Heart left ventricle (tissue), 16 donors: ENCODE results near the gene CARD10. TPM values are rescaled to one million over a fixed set of nuclear protein-coding genes. Genes with fewer than 3 reads are reported as not detected.

Source experiments
- ATAC-seq, 4 donors: fragments of 200-7000 bp; cut with Tn5 transposase; one replicate each; pipeline ENCODE4 v1.9.1; 2020 to 2022; ENCODE audit warnings: moderate library complexity in 4 of 4, mild to moderate bottlenecking in 3 of 4, moderate number of reproducible peaks in 1 of 4
- DNase-seq, 5 donors: peaks; one replicate each; pipeline ENCODE4 v3.0.0-alpha.2; 2020
- H3K27ac ChIP-seq, 12 donors: fragments of 200-600 bp; sonication (generic) in 4 of 12; one replicate each; pipeline versions ENCODE4 v1.5.0 to v1.8.0; 2016 to 2022; ENCODE audit warnings: mild to moderate bottlenecking in 2 of 12
- H3K27me3 ChIP-seq, 9 donors: fragments of 200-600 bp; sonication (generic) in 2 of 9; one replicate each; pipeline versions ENCODE4 v1.5.1 to v1.8.0; 2016 to 2022; ENCODE audit warnings: mild to moderate bottlenecking in 3 of 9
- H3K36me3 ChIP-seq, 9 donors: fragments of 200-600 bp; sonication (generic) in 2 of 9; one replicate each; pipeline versions ENCODE4 v1.5.0 to v1.8.0; 2018 to 2022; ENCODE audit warnings: mild to moderate bottlenecking in 2 of 9
- H3K4me1 ChIP-seq, 12 donors: fragments of 200-600 bp; sonication (generic) in 4 of 12; one replicate each; pipeline versions ENCODE4 v1.5.0 to v1.8.0; 2016 to 2022; ENCODE audit warnings: mild to moderate bottlenecking in 3 of 12
- H3K4me3 ChIP-seq, 12 donors: fragments of 200-600 bp; sonication (generic) in 4 of 12; one replicate each; pipeline versions ENCODE4 v1.5.0 to v1.8.0; 2017 to 2022; ENCODE audit warnings: mild to moderate bottlenecking in 9 of 12, moderate library complexity in 4 of 12
- H3K9me3 ChIP-seq, 12 donors: fragments of 200-600 bp; sonication (generic) in 4 of 12; one replicate each; pipeline versions ENCODE4 v1.5.0 to v1.8.0; 2016 to 2022; ENCODE audit warnings: mild to moderate bottlenecking in 1 of 12
- CTCF ChIP-seq, 12 donors: fragments of 200-600 bp; sonication (generic) in 4 of 12; IDR thresholded peaks; one replicate each; pipeline versions ENCODE4 v1.5.0 to v1.8.0; 2018 to 2022; ENCODE audit warnings: antibody characterized with exemption in 12 of 12, mild to moderate bottlenecking in 5 of 12
- POLR2A ChIP-seq, 2 donors: fragments of 450-650 bp; IDR thresholded peaks; one replicate each; pipeline ENCODE4 v1.6.1; 2017; ENCODE audit warnings: antibody characterized with exemption in 2 of 2, mild to moderate bottlenecking in 2 of 2, moderate library complexity in 2 of 2
- WGBS, 4 donors: extraction: QIAGEN DNeasy Blood & Tissue Kit in 2 of 4; methylation state at CpG; one replicate each; pipeline versions ENCODE4 v1.1.5 to v1.1.7; 2013 to 2018; 5-methylcytosine and 5-hydroxymethylcytosine counted together
- intact Hi-C, 10 donors: fragments of 100-400 bp; cut with DNase I; formaldehyde crosslinking; loops; one replicate each; pipeline versions ENCODE4 v1.11.1 to v1.14.2; 2022
- polyA plus RNA-seq, 2 donors: library from polyadenylated mRNA; stranded (reverse); fragments of 200-250 nt; gene quantifications; one replicate each; pipeline ENCODE4 v1.2.3, GENCODE V29; 2013
- total RNA-seq, 9 donors: library from RNA; depleted of rRNA in 2 of 9; stranded (reverse); fragments of >200 nt in 2 of 9; fragmentation: NEBNext Ultra II Directional in 3 of 9; extraction: Animal tissue kit (Norgen Biotek cat#: 25700) in 3 of 9; gene quantifications; one replicate each; pipeline versions ENCODE4 v1.1.0 to v1.2.4, GENCODE V29; 2016 to 2023
- donor health status: ischemic (EF 13 %, LVEDD 7.1; RV severe dilation, severe dysfunction).
- donor health status: healthy with polysubstance abuse.
- donor health status: DM: no; HTN: yes; CAD: no.
- donor health status: DM: no; HTN: no; CAD: no.
- donor health status: ischemic (EF 25% LVEDD 6.9; RV normal size, moderate dysfunction).
- donor health status: ischemic (EF 25% LVEDD 5.7; RV mildly dilated, moderate dysfunction).
- donor health status: healthy.
- donor health status: DM: yes; HTN: yes; CAD: no.
- donor health status: ischemic (EF 35%, LVEDD 5.7; RV mildly dilated, moderate dysfunction).
- donor health status: nonischemic (EF 11% LVEDD 7.7; RV severe dilation, severe dysfunction).
- donor health status: DM: yes; HTN: yes; CAD: no.
- donor health status: PGD.
- donor health status: ischemic (EF 29% LVEDD 5.4; RV normal size, mild dysfunction).
- donor health status: nonischemic (EF 23%, LVEDD 6.1; RV moderate dilation, normal function).

The CARD10 gene
- total and polyA plus RNA-seq, 11 donors: 5.2 to 13.9 (median 8.1) TPM

DNA sequence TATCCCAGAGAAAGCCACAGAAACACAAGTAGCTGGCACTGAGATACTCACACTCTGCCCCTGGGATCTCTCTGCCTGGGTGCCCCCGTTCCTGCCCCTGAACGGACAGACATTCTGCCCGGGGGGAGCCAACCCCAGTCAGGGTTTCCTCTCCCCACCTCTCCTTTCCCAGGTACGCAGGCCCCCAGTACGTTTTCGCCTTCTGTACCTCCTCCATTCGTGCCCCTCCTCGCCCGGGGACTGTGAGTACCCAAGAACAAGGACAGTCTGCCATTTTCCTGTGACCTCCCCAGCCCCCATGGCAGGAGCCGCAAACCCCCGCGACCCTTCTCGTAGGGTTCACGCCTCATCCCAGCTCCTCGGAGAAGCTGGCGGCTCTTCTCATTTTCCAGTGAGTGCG, 62.9 kb downstream of the CARD10 start:
- H3K27ac ChIP-seq: no peak overlapping the region
- no peaks in the 10 kb centered on the region for H3K4me1 ChIP-seq
- H3K9me3 ChIP-seq: peaks cover 0 to 4% (median 0%) of the 10 kb centered on the region in 12 donors
- intact Hi-C loops: loop anchor here in 9 of 10 donors (1.0 to 5.0 kb wide), 6 partner anchors 139 to 192 kb away; no protein-coding TSS in a partner anchor
- H3K27me3 ChIP-seq: peaks cover 0 to 58% (median 9%) of the 10 kb centered on the region in 9 donors
- H3K36me3 ChIP-seq: no peaks in the 10 kb centered on the region
- ATAC-seq (no peak), DNase-seq (no peak)
- no peak overlapping the region for H3K4me3 ChIP-seq
- no peak for TF ChIP-seq CTCF (IDR thresholded peaks at IDR 0.05)
- WGBS, 4 donors: 71 to 76% (median 73%) methylated on average over 17 of the region's 17 CpGs

DNA sequence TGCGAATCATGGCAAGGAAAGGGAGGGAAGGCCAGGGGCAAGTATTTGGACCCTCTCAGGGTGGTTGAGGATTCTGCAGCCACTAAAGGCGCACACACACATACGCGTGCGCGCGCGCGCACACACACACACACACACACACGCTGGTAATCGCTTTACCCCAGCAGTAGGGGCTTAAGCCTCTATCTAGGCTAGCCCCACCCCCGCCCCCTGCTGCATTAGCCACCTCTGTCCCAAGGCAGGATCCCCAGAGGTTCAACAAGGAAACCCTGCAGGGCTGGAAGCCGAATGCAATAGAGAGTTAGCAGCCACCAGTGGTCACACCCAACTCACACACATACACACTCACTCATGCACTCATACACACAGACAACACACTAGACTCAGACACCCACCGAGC, 63.3 kb downstream of the CARD10 start:
- H3K9me3 ChIP-seq: peaks cover 0 to 9% (median 0%) of the 10 kb centered on the region in 12 donors
- no peak overlapping the region for H3K4me3 ChIP-seq
- WGBS, 4 donors: 66 to 86% (median 70%) methylated on average over 11 to 14 of the region's 14 CpGs
- DNase-seq (no peak), ATAC-seq (peak in 1 of 4 donors; percentile 21)
- no peak overlapping the region for H3K27ac ChIP-seq
- peaks cover 0 to 59% (median 10%) of the 10 kb centered on the region in 9 donors for H3K27me3 ChIP-seq
- intact Hi-C loops: loop anchor here in 9 of 10 donors (1.0 to 5.0 kb wide), 6 partner anchors 139 to 191 kb away; no protein-coding TSS in a partner anchor
- no peaks in the 10 kb centered on the region for H3K4me1 ChIP-seq
- H3K36me3 ChIP-seq: no peaks in the 10 kb centered on the region
- TF ChIP-seq CTCF (IDR thresholded peaks at IDR 0.05) (no peak), POLR2A (IDR thresholded peaks at IDR 0.05) (no peak)

DNA sequence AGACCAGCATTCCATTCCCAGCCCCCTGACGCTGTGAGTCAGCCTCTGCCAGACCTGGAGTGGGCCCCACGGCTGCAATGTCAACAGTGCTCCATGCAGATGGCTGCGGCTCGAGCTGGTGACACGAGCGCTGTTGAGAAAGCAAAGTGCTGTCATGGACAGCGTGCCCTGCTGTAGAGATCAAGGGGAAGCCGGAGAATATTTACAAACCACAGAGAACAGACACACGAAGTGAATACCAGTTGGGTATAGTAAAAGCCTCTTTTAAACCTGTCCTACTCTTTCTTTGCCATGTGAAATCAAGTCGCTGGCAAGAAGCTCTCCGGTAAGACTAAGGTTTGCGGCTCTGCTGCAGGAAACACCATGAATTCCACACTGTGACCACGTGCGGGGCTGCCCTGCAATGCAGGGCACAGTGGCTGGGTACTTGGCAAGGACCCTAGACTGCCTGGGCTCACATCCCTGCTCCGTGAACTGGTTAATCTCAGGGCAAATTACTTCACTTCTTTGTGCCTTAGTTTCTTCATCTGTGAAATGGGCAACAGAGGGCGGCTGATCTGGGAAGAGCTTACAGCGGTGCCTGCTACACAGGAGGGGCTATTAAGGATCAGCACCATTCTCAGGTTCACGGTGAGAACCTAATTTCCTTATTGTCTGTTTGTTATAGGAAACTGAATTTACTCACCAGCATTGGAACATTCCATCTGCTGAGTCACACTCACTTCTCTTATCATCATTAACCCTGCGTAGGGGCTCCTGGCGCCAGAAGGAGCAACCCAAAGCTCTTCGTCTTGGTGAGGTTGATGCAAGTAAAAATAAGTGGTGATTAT, 64.1 kb downstream of the CARD10 start:
- Histone ChIP-seq H3K27me3 (peaks cover 0 to 63% (median 10%) of the 10 kb centered on the region in 9 donors), H3K9me3 (peaks cover 0 to 11% (median 0%) of the 10 kb centered on the region in 12 donors), H3K36me3 (no peaks in the 10 kb centered on the region), H3K4me1 (no peaks in the 10 kb centered on the region), H3K4me3 (no peak overlapping the region), H3K27ac (no peak overlapping the region)
- WGBS, 4 donors: 42 to 49% (median 43%) methylated on average over 21 of the region's 21 CpGs
- intact Hi-C loops: loop anchor here in 3 of 10 donors (5.0 kb wide), 2 partner anchors 138 to 188 kb away; no protein-coding TSS in a partner anchor
- ATAC-seq (peak in 1 of 4 donors; percentile 28), DNase-seq (no peak)
- TF ChIP-seq CTCF (IDR thresholded peaks at IDR 0.05) (no peak), POLR2A (IDR thresholded peaks at IDR 0.05) (no peak)

DNA sequence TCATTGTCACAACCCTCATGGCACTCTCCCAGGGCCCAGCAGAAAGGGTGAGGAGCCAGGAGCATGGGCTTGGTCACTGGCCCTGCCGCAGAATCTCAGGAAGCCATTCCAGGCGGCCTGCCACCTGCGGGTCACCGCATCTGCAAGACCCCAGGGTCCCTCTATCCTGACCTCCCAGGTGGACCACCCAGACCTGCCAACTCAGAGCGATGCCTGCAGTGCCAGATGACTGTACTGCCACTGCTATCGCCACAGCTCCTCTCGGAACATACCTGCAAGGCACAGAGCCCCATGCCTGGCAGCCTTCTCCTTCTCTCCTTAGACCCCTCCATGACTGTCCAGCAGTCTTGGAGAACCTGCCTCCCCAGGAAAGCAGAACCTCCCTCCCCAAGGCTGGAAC, 65.5 kb downstream of the CARD10 start:
- H3K4me3 ChIP-seq: no peak overlapping the region
- no peaks in the 10 kb centered on the region for H3K4me1 ChIP-seq
- peaks cover 0 to 65% (median 14%) of the 10 kb centered on the region in 9 donors for H3K27me3 ChIP-seq
- H3K27ac ChIP-seq: no peak overlapping the region
- intact Hi-C loops: no loop called here
- H3K36me3 ChIP-seq: no peaks in the 10 kb centered on the region
- TF ChIP-seq CTCF (IDR thresholded peaks at IDR 0.05) (no peak), POLR2A (IDR thresholded peaks at IDR 0.05) (no peak)
- peaks cover 0 to 11% (median 0%) of the 10 kb centered on the region in 12 donors for H3K9me3 ChIP-seq
- no peak for DNase-seq
- 92 to 95% (median 94%) methylated on average over 7 of the region's 7 CpGs for WGBS, 4 donors
- ATAC-seq: no peak
